GM21381 (cell line): Measurements from ENCODE around the gene PDZD2.
"Not testable (repeated sequence)": the region's sequence is repeated elsewhere in the genome, so short reads cannot be mapped to it uniquely, and the experiment has no call there.

ENCODE experiments used
- ATAC-seq: cut with Tn5 transposase; IDR thresholded peaks from one replicate; pipeline ENCODE4 v1.9.1; 2021; ENCODE audit warnings: mild to moderate bottlenecking, moderate library complexity; ENCODE audit not compliant: unreplicated experiment

The PDZD2 gene

GRCh38 chr5:31731016-31731415, 92.1 kb downstream of the PDZD2 start:
- ATAC-seq, result no peak

- ATAC-seq, result no peak
Measured at GRCh38 chr5:31731710-31732301, 92.9 kb downstream of the PDZD2 start.

DNA sequence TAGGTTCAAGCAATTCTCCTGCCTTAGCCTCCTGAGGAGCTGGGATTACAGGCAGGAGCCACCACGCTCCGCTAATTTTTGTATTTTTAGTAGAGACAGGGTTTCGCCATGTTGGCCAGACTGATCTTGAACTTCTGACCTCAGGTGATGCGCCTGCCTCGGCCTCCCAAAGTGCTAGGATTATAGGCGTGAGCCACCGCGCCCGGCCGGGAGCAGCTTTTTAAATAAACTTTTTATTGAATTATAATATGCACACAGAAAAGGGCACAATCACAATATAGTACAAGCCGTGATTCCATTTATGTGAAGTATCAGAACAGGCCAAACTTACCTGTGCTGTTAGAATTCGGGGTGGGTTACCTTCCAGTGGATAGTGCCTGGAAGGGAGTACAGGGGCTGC, 93.9 kb downstream of the PDZD2 start:
- not testable (repeated sequence) for ATAC-seq

DNA sequence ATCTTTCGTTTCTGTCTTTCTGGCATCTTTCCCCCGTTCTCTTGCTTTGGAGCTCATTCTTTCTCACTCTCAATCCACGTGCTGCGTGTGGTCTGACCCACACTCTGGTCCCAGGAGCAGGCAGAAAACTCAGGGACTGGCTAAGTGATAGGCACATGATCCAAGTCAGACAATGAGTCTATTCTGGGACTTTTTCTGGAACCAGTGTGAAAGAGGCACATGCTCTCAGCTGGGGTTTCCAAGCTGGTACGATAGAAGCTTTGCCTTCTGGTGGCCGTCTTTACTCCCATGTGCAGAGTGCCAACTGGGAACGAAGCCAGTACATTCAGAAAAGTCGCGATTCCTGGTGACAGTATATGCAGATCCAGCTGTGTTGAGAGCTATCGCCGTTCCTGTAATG, 94.4 kb downstream of the PDZD2 start:
- no peak for ATAC-seq

GRCh38 chr5:31736127-31736526, 97.2 kb downstream of the PDZD2 start:
- ATAC-seq, result no peak

- no peak for ATAC-seq
Measured at GRCh38 chr5:31738199-31738598, 99.3 kb downstream of the PDZD2 start.

DNA sequence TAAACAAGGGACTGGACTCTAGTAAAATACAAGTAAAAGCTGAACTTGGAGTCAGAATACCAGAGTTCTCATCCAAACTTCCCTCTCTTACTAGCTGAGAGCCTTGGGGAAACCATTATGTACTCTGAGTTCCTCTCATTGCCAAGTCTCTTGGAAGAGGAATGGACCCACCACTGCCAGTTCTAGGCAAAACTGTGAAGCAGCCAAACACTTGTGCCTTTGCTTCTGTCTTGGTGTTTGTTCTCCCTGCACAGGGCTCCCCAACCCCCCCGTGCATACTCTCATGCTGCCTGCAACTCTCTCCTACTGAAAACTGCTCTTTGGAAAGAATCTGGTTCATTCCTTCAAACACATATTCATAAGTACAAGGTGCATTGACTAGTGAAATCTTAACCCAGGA, 102.6 kb downstream of the PDZD2 start:
- ATAC-seq, result no peak

GRCh38 chr5:31743678-31744077, 104.7 kb downstream of the PDZD2 start:
- no peak for ATAC-seq

DNA sequence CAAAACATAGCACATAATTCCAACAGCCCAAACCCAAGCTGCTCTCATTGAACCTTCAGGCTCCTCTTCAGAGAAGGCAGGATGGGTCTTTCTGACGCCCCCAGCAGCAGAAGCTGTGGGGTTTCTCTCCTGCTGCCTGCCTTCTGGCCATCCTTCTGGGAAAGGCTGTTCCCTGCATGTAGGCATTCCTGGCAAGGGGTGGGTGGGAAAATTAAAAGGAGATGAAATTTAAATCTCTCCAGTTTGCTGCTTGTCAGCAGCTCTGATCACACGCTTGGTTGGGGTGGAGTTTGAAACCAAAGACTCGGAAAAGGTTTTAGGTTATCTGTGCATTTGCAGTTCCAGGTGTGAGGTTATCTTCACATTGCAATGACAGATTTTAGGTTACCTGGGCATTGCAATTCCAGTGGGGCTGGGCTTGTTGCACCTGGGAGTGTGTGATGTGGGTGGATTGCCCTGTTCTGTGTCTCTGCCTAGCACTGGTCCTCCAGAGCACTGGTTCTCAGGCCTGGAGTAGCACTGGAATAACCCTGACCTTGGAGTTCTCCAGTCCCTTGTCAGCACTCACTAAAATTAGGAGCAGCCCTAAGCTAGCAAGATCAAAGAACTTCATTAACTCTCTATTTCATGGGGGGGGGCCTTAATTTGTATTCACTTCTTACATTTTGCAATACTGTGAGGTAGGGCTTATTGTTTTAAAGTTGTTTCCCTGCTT, 109.7 kb downstream of the PDZD2 start:
- ATAC-seq, result no peak

- no peak for ATAC-seq
Measured at GRCh38 chr5:31750215-31750614, 111.3 kb downstream of the PDZD2 start.

DNA sequence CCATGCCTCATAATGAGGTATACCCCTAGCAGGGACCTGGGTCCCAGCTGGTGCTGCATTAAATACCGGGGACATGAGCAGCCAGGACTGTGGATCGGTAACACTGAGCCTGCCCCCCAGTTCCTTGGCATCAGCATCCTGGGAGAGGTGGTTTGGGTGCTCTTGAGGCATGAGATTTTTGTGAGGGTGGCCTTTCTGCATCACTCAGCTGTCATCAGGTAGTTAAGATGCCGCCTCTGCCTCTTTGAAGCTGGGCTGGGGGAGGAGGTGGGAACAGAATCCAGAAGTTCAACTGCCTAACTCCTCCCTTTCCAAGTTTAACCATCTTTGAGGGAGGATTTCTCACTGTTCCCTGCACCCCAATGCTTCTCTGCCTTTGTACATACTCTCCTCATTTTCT, 112.7 kb downstream of the PDZD2 start:
- no peak for ATAC-seq

- ATAC-seq, result no peak
Measured at GRCh38 chr5:31753700-31754357, 114.9 kb downstream of the PDZD2 start.

DNA sequence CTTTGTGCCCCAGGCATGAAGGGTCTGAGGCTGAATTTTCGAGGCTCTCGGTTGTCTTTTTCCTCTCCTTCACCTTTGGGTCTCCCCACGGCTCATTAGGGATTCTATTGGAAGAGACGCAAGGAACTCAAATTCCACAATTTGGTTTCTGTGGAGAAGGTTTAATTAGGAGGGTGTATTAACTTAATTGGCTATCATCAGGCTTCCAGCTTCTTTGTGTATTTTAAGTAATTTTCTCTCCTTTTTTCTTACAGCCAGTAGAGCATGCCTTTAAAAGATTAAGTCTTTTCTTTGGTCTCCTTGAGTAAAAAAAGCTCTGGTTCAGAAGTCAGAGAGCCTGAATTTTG, 115.4 kb downstream of the PDZD2 start:
- ATAC-seq, result no peak

GRCh38 chr5:31754741-31755675, 116.1 kb downstream of the PDZD2 start:
- no peak for ATAC-seq

GRCh38 chr5:31755676-31756230, 116.8 kb downstream of the PDZD2 start:
- ATAC-seq, result no peak

DNA sequence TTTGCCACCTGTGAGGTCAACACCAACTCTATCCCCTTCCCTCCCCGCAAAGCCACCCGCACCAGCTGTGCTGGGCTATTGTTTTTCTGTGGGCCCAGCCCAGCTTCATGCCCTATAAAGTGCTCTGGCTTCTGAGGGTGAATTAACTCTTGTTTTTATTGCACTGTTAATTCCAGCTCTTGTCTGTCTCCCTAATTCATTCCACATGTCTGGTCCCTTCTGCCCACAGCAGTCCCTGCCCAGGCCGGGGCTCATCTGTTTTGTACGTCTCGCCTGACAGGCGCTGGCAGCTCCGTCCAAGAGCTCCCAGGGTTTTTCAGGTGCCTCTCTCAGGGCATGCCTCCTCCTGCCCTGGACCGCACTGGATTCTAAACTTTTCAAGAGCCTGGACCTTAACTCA, 118.9 kb downstream of the PDZD2 start:
- ATAC-seq, result no peak

DNA sequence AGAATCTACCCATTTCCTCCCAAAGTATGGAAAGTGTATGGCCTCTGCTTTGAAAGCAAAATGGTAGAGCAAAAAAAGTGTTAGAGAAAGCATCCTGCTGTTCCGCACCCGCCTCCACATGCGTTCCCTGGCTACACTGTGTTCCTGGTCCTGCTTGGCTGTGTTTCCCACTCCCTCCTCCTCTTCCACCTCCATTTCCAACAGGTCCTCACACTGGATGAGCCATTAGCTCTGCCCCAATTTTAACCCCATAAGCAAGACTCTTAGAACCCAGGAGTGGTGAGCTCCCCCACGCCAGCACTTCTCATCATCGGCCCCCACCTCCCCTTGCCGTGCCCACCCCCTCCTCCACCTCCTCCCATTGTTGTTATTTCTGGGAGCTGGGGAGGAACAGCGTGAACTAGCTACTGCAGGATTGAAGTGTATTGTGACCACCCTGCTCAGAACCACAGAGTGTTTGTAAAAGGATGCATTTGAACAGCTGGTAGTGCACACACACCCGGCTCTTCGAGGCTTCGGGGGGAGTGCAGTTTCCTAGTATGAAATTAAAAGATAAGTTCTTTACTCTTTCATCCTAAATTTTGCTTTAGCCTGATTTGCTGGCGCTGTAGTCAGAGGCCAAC, 120.0 kb downstream of the PDZD2 start:
- no peak for ATAC-seq

DNA sequence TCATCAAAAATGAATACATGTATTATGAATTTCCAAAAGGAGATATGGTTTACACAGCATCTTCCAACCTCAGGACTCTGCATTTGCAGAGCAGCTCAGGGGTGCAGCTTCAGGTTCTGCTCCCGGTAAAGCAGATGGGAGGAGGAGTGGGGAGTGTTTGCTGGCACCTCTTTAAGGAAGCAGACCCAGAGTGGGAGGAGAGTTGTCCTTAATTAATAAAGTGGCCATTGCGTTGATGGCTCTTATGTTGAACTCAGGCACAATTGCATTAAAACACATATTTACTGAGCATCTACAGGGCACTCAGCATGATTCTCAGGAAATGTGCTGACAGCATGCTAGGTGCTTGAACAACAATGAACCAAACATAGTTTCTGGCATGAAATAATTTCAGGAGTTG, 121.0 kb downstream of the PDZD2 start:
- ATAC-seq, result no peak

DNA sequence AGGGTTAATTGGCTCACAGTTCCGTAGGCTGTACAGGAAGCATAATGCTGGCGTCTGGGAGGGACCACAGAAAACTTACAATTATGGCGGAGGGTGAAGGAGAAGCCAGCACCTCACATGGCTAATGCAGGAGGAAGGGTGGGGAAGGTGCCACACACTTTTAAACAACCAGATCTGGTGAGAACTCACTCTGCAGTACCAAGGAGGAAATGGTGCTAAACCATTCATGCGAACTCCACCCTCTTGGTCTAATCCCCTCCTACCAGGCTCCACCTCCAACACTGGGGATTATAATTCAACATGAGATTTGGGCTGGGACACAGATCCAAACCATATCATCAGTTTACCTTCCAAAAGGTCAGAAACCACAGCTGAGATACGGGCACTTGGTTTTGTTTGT, 122.9 kb downstream of the PDZD2 start:
- ATAC-seq, result no peak

DNA sequence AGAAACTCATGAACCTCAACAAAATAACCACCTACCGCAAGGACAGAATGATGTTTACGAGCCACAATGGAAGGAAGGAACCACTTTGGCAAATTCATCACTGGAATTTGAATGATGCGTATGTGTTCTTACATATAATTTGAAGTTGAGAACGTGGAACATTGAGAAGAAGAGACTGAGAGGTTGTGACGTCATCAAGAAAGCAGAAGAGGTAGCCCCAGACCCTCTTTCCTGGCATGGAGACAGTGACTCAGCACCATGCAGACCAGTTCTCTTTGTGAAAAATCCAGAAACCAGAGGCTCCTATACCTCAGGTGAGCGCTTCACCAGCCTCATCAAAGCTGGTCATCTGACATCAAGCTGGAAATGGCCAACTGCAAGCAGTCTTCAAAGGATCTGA, 124.5 kb downstream of the PDZD2 start:
- ATAC-seq, result no peak

- ATAC-seq, result not testable (repeated sequence)
Measured at GRCh38 chr5:31764687-31765086, 125.8 kb downstream of the PDZD2 start.
